ENCODE measurements around the gene CMTM8.

The CMTM8 gene

GRCh38 chr3:32403663-32404062 lies 165.2 kb downstream of the CMTM8 start:
- Mint-ChIP-seq H3K9me3 (no peaks in the 10 kb centered on the region), H3K27ac (no peak overlapping the region), H3K4me1 (peaks cover 61% of the 10 kb centered on the region), H3K4me3 (no peak overlapping the region), H3K36me3 (peaks cover 10% of the 10 kb centered on the region)
- ATAC-seq, result no peak
- no peak for DNase-seq (ENCODE audit: low spot score in 2 of 2)

GRCh38 chr3:32404714-32405113 lies 166.2 kb downstream of the CMTM8 start:
- ATAC-seq (no peak), DNase-seq (ENCODE audit: low spot score in 2 of 2) (no peak)
- peaks cover 53% of the 10 kb centered on the region for H3K4me1 Mint-ChIP-seq
- H3K27ac Mint-ChIP-seq, result no peak overlapping the region
- no peaks in the 10 kb centered on the region for H3K9me3 Mint-ChIP-seq
- H3K36me3 Mint-ChIP-seq, result peaks cover 10% of the 10 kb centered on the region
- no peak overlapping the region for H3K4me3 Mint-ChIP-seq

- no peaks in the 10 kb centered on the region for H3K9me3 Mint-ChIP-seq
- DNase-seq (ENCODE audit: low spot score in 2 of 2) (no peak), ATAC-seq (no peak)
- no peak overlapping the region for H3K4me3 Mint-ChIP-seq
- peaks cover 10% of the 10 kb centered on the region for H3K36me3 Mint-ChIP-seq
- H3K27ac Mint-ChIP-seq, result no peak overlapping the region
- H3K4me1 Mint-ChIP-seq, result peaks cover 57% of the 10 kb centered on the region
Observed at GRCh38 chr3:32405155-32405554, 166.7 kb downstream of the CMTM8 start.

- Mint-ChIP-seq H3K27ac (no peak overlapping the region), H3K36me3 (peaks cover 10% of the 10 kb centered on the region), H3K4me1 (peaks cover 55% of the 10 kb centered on the region), H3K9me3 (no peaks in the 10 kb centered on the region), H3K4me3 (no peak overlapping the region)
- ATAC-seq (no peak), DNase-seq (ENCODE audit: low spot score in 2 of 2) (no peak)
Observed at GRCh38 chr3:32405711-32406323, 167.3 kb downstream of the CMTM8 start.

- no peak for ATAC-seq
- peaks cover 9% of the 10 kb centered on the region for H3K36me3 Mint-ChIP-seq
- no peak overlapping the region for H3K27ac Mint-ChIP-seq
- no peak for DNase-seq (ENCODE audit: low spot score in 2 of 2)
- H3K9me3 Mint-ChIP-seq, result no peaks in the 10 kb centered on the region
- H3K4me1 Mint-ChIP-seq, result peaks cover 51% of the 10 kb centered on the region
- H3K4me3 Mint-ChIP-seq, result no peak overlapping the region
Observed at GRCh38 chr3:32406486-32407408, 168.3 kb downstream of the CMTM8 start.

- no peaks in the 10 kb centered on the region for H3K9me3 Mint-ChIP-seq
- ATAC-seq, result no peak
- H3K36me3 Mint-ChIP-seq, result no peaks in the 10 kb centered on the region
- H3K4me1 Mint-ChIP-seq, result peaks cover 46% of the 10 kb centered on the region
- H3K4me3 Mint-ChIP-seq, result no peak overlapping the region
- H3K27ac Mint-ChIP-seq, result peak overlapping the region; percentile 7
- DNase-seq (ENCODE audit: low spot score in 2 of 2), result no peak
Observed at GRCh38 chr3:32410367-32411246, 172.1 kb downstream of the CMTM8 start.

- no peaks in the 10 kb centered on the region for H3K36me3 Mint-ChIP-seq
- H3K27ac Mint-ChIP-seq, result no peak overlapping the region
Observed at GRCh38 chr3:32411442-32411841, 173.0 kb downstream of the CMTM8 start.

GRCh38 chr3:32412887-32413286 lies 174.4 kb downstream of the CMTM8 start:
- Mint-ChIP-seq H3K4me3 (no peak overlapping the region), H3K27ac (no peak overlapping the region), H3K36me3 (no peaks in the 10 kb centered on the region), H3K4me1 (peaks cover 37% of the 10 kb centered on the region), H3K9me3 (no peaks in the 10 kb centered on the region)
- ATAC-seq (no peak), DNase-seq (ENCODE audit: low spot score in 2 of 2) (no peak)

More at GRCh38 chr3:32411442-32411841, 173.0 kb downstream of the CMTM8 start:
- Mint-ChIP-seq H3K4me1 (peaks cover 49% of the 10 kb centered on the region), H3K9me3 (no peaks in the 10 kb centered on the region), H3K4me3 (no peak overlapping the region)
- DNase-seq (ENCODE audit: low spot score in 2 of 2), result no peak
- ATAC-seq, result no peak

- peak overlapping the region; percentile 88 for H3K27ac Mint-ChIP-seq
- H3K4me3 Mint-ChIP-seq, result peak overlapping the region; percentile 29
- no peaks in the 10 kb centered on the region for H3K36me3 Mint-ChIP-seq
- DNase-seq (ENCODE audit: low spot score in 2 of 2) (no peak), ATAC-seq (no peak)
- peaks cover 37% of the 10 kb centered on the region for H3K4me1 Mint-ChIP-seq
- H3K9me3 Mint-ChIP-seq, result no peaks in the 10 kb centered on the region
Observed at GRCh38 chr3:32413845-32414521, 175.5 kb downstream of the CMTM8 start.

GRCh38 chr3:32414522-32415202 lies 176.2 kb downstream of the CMTM8 start:
- peak; percentile 80 for ATAC-seq
- H3K9me3 Mint-ChIP-seq, result no peaks in the 10 kb centered on the region
- no peaks in the 10 kb centered on the region for H3K36me3 Mint-ChIP-seq
- H3K4me1 Mint-ChIP-seq, result peaks cover 43% of the 10 kb centered on the region
- no peak for DNase-seq (ENCODE audit: low spot score in 2 of 2)
- peak overlapping the region; percentile 29 for H3K4me3 Mint-ChIP-seq
- H3K27ac Mint-ChIP-seq, result peak overlapping the region; percentile 88

- Mint-ChIP-seq H3K4me3 (peak overlapping the region; percentile 52), H3K4me1 (peaks cover 64% of the 10 kb centered on the region), H3K36me3 (no peaks in the 10 kb centered on the region), H3K27ac (peak overlapping the region; percentile 84), H3K9me3 (no peaks in the 10 kb centered on the region)
- ATAC-seq, result no peak
- DNase-seq (ENCODE audit: low spot score in 2 of 2), result no peak
Observed at GRCh38 chr3:32419742-32420125, 181.3 kb downstream of the CMTM8 start.
